K562 (cell line): ENCODE data around the gene HEMGN. TPM values are rescaled to one million over a fixed set of nuclear protein-coding genes. Genes with fewer than 3 reads are reported as not detected.

Experiments
- CCNT2 ChIP-seq: IDR thresholded peaks from 2 replicates; pipeline ENCODE4 v1.6.1; 2011; ENCODE audit warnings: borderline replicate concordance, low read depth, mild to moderate bottlenecking, moderate library complexity, mixed read lengths, low read length; ENCODE audit not compliant: insufficient read length; ENCODE audit errors: extremely low read depth
- FOSL1 ChIP-seq: fragments of 200-800 bp; sonication (Bioruptor generic); conservative IDR thresholded peaks from 2 replicates; pipeline ENCODE4 v1.6.1; 2016; ENCODE audit warnings: missing genetic modification characterization, missing compliant biosample characterization
- GATA2 ChIP-seq: sonication (generic); formaldehyde crosslinking; IDR thresholded peaks from 2 replicates; pipeline ENCODE4 v1.4.0; 2020; ENCODE audit warnings: mild to moderate bottlenecking, missing genetic modification reagents
- HMG20A ChIP-seq: fragments of 450-650 bp; formaldehyde crosslinking; conservative IDR thresholded peaks from 2 replicates; pipeline ENCODE4 v1.4.0; 2020; ENCODE audit warnings: mild to moderate bottlenecking, mixed read lengths
- HMGN3 ChIP-seq: IDR thresholded peaks from 2 replicates; pipeline ENCODE4 v1.6.1; 2011; ENCODE audit warnings: borderline replicate concordance, low read depth, mild to moderate bottlenecking, mixed read lengths, low read length; ENCODE audit not compliant: insufficient read length; ENCODE audit errors: extremely low read depth
- HSF4 ChIP-seq: fragments of 250-450 bp; sonication (Bioruptor Pico); IDR thresholded peaks from 2 replicates; pipeline ENCODE4 v2.1.2; 2022; ENCODE audit warnings: mild to moderate bottlenecking, moderate library complexity, borderline replicate concordance
- JUN ChIP-seq, 2 experiments: sonication (generic) in 1 of 2; formaldehyde crosslinking in 1 of 2; IDR thresholded peaks; 2 replicates each; pipeline versions ENCODE4 v1.6.1 to v1.8.0; 2012 to 2022; ENCODE audit warnings: borderline replicate concordance in 2 of 2, mild to moderate bottlenecking in 2 of 2, improper control_type of control experiment in 1 of 2, low read depth in 1 of 2, low read length in 1 of 2, missing genetic modification reagents in 1 of 2
- KLF13 ChIP-seq: fragments of 450-650 bp; IDR thresholded peaks from 2 replicates; pipeline ENCODE4 v1.6.1; 2016; ENCODE audit warnings: missing genetic modification characterization, low read depth, mild to moderate bottlenecking, missing compliant biosample characterization, moderate library complexity, borderline replicate concordance
- POLR2G ChIP-seq: fragments of 200-400 bp; formaldehyde crosslinking; IDR thresholded peaks from 2 replicates; pipeline ENCODE4 v1.6.1; 2017; ENCODE audit warnings: low read depth, mild to moderate bottlenecking, antibody characterized with exemption, low read length, moderate library complexity
- SIN3B ChIP-seq: fragments of 450-650 bp; IDR thresholded peaks from 2 replicates; pipeline ENCODE4 v1.6.1; 2017; ENCODE audit warnings: low read depth, mild to moderate bottlenecking, moderate library complexity
- SP2 ChIP-seq: IDR thresholded peaks from 2 replicates; pipeline ENCODE4 v1.6.1; 2011; ENCODE audit warnings: mild to moderate bottlenecking, low read depth, low read length, moderate library complexity; ENCODE audit not compliant: poor library complexity, severe bottlenecking; ENCODE audit errors: extremely low read depth
- SUPT5H ChIP-seq: fragments of 450-650 bp; IDR thresholded peaks from 2 replicates; pipeline ENCODE4 v1.6.1; 2016
- TBP ChIP-seq: optimal IDR thresholded peaks from 2 replicates; pipeline ENCODE3; 2011; ENCODE audit warnings: low read depth, low read length, improper control_type of control experiment
- XRCC5 ChIP-seq: fragments of 200-400 bp; formaldehyde crosslinking; IDR thresholded peaks from 2 replicates; pipeline ENCODE4 v1.6.1; 2017; ENCODE audit warnings: low read depth, mild to moderate bottlenecking, low read length
- ZNF134 ChIP-seq: fragments of 250-450 bp; sonication (Bioruptor Pico); conservative IDR thresholded peaks from 2 replicates; pipeline ENCODE4 v1.4.0; 2020
- ZNF764 ChIP-seq: fragments of 250-450 bp; sonication (Bioruptor Pico); IDR thresholded peaks from 2 replicates; pipeline ENCODE4 v1.4.0; 2020; ENCODE audit warnings: low read depth, mild to moderate bottlenecking, moderate library complexity
- polyA plus RNA-seq, 8 experiments: library from polyadenylated mRNA; depleted of rRNA in 4 of 8; stranded (reverse) in 5 of 8; unstranded in 3 of 8; fragments of >200 nt; fragmentation: Nextera tagmentation in 2 of 8; fragmentation: Illumina TruSeq in 1 of 8; extraction: Ambion mirVana in 2 of 8; extraction: Trizol in 1 of 8; gene quantifications; 2 replicates each; pipeline versions ENCODE4 v1.2.1 to v1.2.3, GENCODE V29; 2011 to 2014; ENCODE audit warnings: inconsistent platforms in 1 of 8, missing spikeins in 1 of 8
- total RNA-seq, 7 experiments: library from RNA; depleted of rRNA in 6 of 7; stranded (reverse); fragments of >200 nt in 6 of 7; fragmentation: Illumina TruSeq in 2 of 7; extraction: Trizol in 2 of 7; gene quantifications; 2 replicates each; pipeline versions ENCODE4 v1.2.1 to v1.2.3, GENCODE V29; 2011 to 2021; ENCODE audit warnings: low replicate concordance in 1 of 7
- TF ChIP-seq, protein P1 (sequence below): sonication (generic); formaldehyde crosslinking; IDR thresholded peaks from 2 replicates; pipeline ENCODE4 v1.8.0; 2023; ENCODE audit warnings: missing genetic modification reagents, mild to moderate bottlenecking, borderline replicate concordance
- TF ChIP-seq, protein P2 (sequence below): fragments of 450-650 bp; formaldehyde crosslinking; IDR thresholded peaks from 2 replicates; pipeline ENCODE4 v1.4.0; 2020; ENCODE audit warnings: mild to moderate bottlenecking, moderate library complexity
- TF ChIP-seq, protein P3 (sequence below): fragments of 250-450 bp; sonication (Bioruptor Pico); IDR thresholded peaks from 2 replicates; pipeline ENCODE4 v1.9.0; 2021; ENCODE audit warnings: mild to moderate bottlenecking, inconsistent platforms

Gene HEMGN
- total and polyA plus RNA-seq, 9 of the 15 experiments (the other 6 are each of a cell fraction or from before 2014, with no cell fraction given), result 56.3 to 258 (median 137) TPM

DNA sequence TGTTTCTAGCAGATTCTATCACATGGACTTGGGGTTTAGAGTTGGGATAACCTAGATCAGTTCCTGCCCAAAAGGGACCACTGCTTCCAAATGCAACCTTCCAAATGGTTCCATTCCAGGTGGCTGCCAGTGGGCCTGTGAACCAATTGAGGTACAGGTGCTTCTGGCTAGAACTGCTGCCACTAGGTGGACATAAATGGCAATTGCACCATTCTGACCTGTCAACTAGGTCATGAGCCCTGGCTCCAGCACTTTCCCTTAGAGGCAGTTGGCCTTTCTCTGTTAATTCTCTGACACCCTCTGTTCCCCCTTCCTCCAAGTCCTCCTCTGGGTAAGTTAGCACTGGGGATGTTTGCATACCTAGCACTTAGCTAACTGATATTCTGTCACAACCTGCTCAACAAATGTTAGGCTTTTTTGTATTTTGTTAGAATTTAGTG is 16.6 kb upstream of the HEMGN start (continued):
- TF ChIP-seq, protein P1, sequence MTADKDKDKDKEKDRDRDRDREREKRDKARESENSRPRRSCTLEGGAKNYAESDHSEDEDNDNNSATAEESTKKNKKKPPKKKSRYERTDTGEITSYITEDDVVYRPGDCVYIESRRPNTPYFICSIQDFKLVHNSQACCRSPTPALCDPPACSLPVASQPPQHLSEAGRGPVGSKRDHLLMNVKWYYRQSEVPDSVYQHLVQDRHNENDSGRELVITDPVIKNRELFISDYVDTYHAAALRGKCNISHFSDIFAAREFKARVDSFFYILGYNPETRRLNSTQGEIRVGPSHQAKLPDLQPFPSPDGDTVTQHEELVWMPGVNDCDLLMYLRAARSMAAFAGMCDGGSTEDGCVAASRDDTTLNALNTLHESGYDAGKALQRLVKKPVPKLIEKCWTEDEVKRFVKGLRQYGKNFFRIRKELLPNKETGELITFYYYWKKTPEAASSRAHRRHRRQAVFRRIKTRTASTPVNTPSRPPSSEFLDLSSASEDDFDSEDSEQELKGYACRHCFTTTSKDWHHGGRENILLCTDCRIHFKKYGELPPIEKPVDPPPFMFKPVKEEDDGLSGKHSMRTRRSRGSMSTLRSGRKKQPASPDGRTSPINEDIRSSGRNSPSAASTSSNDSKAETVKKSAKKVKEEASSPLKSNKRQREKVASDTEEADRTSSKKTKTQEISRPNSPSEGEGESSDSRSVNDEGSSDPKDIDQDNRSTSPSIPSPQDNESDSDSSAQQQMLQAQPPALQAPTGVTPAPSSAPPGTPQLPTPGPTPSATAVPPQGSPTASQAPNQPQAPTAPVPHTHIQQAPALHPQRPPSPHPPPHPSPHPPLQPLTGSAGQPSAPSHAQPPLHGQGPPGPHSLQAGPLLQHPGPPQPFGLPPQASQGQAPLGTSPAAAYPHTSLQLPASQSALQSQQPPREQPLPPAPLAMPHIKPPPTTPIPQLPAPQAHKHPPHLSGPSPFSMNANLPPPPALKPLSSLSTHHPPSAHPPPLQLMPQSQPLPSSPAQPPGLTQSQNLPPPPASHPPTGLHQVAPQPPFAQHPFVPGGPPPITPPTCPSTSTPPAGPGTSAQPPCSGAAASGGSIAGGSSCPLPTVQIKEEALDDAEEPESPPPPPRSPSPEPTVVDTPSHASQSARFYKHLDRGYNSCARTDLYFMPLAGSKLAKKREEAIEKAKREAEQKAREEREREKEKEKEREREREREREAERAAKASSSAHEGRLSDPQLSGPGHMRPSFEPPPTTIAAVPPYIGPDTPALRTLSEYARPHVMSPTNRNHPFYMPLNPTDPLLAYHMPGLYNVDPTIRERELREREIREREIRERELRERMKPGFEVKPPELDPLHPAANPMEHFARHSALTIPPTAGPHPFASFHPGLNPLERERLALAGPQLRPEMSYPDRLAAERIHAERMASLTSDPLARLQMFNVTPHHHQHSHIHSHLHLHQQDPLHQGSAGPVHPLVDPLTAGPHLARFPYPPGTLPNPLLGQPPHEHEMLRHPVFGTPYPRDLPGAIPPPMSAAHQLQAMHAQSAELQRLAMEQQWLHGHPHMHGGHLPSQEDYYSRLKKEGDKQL, result no peak
- no peak for TF ChIP-seq GATA2 (CRISPR knock-in tag)
- no peak for TF ChIP-seq FOSL1 (tag)
- no peak for TF ChIP-seq HMG20A
- TF ChIP-seq SUPT5H, result no peak
- TF ChIP-seq SIN3B, result no peak
- no peak for TF ChIP-seq CCNT2
- TF ChIP-seq SP2, result no peak
- TF ChIP-seq HSF4 (CRISPR knock-in tag), result peak; percentile 58; the same call in 1 of the 2 replicates
- peak; percentile 60; the same call in 1 of the 2 replicates for TF ChIP-seq XRCC5
- TF ChIP-seq, protein P2, sequence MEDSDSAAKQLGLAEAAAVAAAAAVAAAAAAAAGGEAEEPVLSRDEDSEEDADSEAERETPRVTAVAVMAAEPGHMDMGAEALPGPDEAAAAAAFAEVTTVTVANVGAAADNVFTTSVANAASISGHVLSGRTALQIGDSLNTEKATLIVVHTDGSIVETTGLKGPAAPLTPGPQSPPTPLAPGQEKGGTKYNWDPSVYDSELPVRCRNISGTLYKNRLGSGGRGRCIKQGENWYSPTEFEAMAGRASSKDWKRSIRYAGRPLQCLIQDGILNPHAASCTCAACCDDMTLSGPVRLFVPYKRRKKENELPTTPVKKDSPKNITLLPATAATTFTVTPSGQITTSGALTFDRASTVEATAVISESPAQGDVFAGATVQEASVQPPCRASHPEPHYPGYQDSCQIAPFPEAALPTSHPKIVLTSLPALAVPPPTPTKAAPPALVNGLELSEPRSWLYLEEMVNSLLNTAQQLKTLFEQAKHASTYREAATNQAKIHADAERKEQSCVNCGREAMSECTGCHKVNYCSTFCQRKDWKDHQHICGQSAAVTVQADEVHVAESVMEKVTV (CRISPR knock-in tag), result peak; percentile 69; the same call in 1 of the 2 replicates
- TF ChIP-seq JUN (IDR thresholded peaks at IDR 0.05; ENCODE audit: borderline replicate concordance, low read depth, low read length), result no peak
- no peak for TF ChIP-seq JUN (CRISPR knock-in tag; IDR thresholded peaks at IDR 0.05; ENCODE audit: borderline replicate concordance)
- TF ChIP-seq TBP, result no peak
- TF ChIP-seq POLR2G, result no peak
- TF ChIP-seq, protein P3, sequence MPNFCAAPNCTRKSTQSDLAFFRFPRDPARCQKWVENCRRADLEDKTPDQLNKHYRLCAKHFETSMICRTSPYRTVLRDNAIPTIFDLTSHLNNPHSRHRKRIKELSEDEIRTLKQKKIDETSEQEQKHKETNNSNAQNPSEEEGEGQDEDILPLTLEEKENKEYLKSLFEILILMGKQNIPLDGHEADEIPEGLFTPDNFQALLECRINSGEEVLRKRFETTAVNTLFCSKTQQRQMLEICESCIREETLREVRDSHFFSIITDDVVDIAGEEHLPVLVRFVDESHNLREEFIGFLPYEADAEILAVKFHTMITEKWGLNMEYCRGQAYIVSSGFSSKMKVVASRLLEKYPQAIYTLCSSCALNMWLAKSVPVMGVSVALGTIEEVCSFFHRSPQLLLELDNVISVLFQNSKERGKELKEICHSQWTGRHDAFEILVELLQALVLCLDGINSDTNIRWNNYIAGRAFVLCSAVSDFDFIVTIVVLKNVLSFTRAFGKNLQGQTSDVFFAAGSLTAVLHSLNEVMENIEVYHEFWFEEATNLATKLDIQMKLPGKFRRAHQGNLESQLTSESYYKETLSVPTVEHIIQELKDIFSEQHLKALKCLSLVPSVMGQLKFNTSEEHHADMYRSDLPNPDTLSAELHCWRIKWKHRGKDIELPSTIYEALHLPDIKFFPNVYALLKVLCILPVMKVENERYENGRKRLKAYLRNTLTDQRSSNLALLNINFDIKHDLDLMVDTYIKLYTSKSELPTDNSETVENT (CRISPR knock-in tag), result no peak
- no peak for TF ChIP-seq KLF13
- TF ChIP-seq HMGN3, result no peak
- TF ChIP-seq ZNF134 (CRISPR knock-in tag), result no peak
- TF ChIP-seq ZNF764 (CRISPR knock-in tag), result no peak
